Measurements from ENCODE around the gene C4orf50.

Gene C4orf50

DNA sequence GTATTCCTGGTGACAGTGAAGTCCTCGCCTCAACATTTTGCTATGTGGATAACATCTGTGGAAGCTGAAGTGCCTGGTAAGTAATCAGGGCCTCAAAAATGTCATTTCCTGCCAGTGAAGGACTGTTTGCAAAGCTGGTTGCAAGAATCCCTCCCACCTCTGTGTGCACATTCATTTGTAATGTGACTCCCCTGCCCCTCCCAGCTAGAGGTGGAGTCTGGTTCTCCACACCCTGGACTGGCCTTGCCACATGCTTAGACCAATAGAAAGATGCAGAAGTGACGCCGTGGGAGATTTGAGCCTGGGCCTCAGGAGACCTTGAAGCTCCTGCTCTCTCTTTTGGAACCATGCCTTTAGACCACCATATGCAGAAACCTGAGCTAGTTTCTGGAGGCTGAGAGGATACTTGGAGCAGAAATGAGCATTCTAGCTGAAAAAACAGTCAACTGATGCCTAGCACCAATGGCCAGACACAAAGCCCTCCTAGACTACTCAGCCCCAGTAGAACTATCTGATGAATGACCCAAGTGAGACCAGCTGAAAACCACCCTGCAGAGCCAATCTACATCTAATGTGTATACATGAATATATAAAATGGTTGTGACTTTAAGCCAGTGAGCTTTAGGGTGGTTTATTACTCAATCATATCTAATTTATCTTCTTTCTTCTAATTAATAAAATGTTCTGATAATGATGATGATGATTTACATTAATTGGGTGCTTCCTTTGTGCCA lies 77.6 kb downstream of the C4orf50 start:
- peak; percentile 91 to 96 for DNase-seq

DNA sequence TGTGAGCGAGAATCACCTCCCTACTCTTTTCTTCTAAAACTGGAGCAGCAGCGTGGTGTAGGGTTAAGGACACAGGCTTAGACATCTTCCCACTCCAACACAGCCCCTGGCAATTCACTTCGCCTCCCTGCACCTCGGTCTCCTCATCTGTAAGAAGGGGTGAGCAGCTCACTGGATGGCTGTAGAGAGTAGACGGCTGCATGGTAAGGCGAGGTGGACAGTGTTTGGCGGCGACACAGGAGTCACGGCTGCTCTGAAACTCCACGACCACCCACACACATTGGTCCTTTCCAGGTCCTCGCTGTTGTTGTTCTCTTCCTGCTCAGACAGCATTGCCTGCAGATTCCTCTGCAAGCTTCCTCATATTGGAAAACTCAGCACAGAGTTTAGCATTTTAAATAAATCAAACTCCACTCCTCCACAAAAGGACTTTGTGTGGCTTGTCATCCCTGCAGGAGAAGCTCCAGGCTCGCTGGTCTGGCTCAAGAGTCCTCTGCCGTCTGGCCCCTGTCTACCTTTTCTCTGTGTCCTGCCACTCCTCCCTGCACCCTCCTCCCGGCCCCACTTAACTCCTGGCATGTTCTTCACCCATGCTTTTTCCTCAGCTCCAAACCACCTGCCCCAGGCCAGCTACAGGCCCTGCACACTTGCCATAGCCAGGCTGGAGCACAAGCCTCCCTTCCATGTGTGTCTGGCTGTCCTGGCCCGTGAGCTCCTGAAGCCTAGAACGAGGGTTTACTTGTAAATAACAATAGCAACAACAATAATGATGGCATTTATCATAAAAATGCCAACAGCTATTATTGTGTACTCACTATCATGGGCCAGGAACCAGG lies 84.0 kb downstream of the C4orf50 start:
- DNase-seq = no peak

DNA sequence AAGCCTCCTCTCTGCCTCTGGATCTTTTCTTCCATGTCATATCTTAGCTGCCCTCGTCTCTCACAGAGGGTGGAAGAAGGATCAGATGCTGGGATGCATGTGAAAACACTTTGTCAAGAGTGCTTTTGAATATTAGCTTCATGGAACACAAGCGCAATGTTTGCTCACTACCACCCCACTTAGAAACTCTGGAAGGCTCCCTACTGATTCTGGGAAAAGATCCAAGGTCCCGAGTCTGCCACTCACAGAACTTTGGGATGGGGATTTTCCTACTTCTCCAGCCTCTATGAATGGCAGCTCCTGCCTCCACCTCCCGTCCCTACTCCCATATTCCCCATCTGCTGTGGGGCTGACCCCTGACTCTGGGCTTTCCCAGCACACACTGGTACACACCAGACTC lies 85.1 kb downstream of the C4orf50 start:
- DNase-seq = peak; percentile 28 to 74

GRCh38 chr4:5932035-5932568 lies 86.1 kb downstream of the C4orf50 start:
- peak; percentile 92 to 99 for DNase-seq

GRCh38 chr4:5931526-5931925 lies 86.7 kb downstream of the C4orf50 start:
- no peak for DNase-seq

GRCh38 chr4:5930876-5931275 lies 87.4 kb downstream of the C4orf50 start:
- no peak for DNase-seq

GRCh38 chr4:5930456-5930855 lies 87.8 kb downstream of the C4orf50 start:
- no peak for DNase-seq

GRCh38 chr4:5928844-5929420 lies 89.3 kb downstream of the C4orf50 start:
- DNase-seq = no peak

- no peak for DNase-seq
Measured at GRCh38 chr4:5928274-5928673, 90.0 kb downstream of the C4orf50 start.

GRCh38 chr4:5927747-5928146 lies 90.5 kb downstream of the C4orf50 start:
- DNase-seq = no peak

DNA sequence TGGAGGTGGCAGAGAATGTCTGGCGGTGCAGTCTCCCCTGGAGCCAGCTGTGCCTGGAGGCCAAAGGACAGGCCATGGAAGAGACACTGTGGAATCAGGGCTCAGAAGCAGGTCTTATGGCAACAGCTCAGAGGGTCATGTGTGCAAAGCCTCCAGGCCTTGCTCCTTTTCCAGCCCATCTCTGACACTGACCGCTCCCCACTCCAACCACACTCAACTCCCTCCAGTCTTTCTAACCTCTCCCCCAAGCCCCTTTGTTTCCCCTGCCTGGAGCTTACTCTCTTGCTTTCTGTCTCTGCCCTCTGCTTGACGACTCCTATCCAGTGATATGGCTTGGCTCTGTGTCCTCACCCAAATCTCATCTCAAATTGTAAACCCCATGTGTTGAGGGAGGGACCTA lies 91.1 kb downstream of the C4orf50 start:
- DNase-seq = no peak

- no peak for DNase-seq
Measured at GRCh38 chr4:5926598-5926997, 91.6 kb downstream of the C4orf50 start.

- no peak for DNase-seq
Measured at GRCh38 chr4:5925419-5926200, 92.6 kb downstream of the C4orf50 start.

DNA sequence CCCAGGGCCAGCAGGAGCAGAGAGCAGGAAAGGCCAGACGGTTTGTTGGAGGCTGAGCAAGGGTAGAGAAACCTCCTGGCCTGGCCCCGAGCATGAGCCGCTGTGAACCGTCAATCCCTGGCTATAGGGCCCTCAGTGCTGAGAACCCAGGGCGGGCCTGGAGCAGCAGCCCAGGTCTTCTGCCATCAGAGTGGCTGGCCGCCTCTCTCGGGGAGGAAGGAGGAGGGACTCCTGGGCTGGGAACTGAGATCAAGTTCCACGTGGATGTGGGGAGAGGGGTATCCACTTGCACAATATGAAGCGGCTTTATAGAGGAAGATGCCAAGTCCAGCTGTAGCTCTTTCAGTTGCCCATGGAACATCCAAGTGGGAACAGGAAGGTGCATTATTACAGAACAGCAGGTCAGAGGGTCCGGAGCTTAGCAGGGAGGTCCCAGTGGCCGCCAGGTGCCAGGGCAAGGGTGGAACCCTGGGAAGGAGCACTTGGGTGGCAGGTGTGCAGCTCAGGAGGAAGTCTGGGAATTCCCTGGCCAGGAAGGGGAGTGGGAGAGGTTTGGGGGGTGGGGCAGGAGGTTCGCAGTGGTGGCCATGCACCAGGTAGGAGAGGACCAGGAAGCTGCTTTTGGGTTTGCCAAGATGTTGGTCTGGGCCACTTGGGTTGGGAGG lies 93.6 kb downstream of the C4orf50 start:
- no peak for DNase-seq

DNA sequence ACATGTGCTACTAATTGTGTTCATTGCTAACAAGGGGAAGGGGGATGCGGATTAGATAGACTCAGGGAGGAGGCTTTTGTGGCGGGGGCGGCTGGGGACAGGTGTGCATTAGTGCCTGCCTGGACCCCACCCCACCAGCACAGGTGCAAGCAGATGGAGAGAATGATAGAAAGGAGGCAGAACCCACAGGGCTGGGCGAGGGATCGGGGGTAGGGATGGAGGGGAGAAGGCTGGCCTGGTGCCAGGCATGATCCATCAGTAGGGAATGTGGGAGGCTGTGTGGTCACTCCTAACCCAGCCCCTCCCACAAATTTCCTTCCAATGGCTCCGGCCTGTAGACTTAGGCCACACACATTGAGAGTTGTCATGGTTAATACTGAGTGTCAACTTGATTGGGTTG lies 94.9 kb downstream of the C4orf50 start:
- DNase-seq = no peak

DNA sequence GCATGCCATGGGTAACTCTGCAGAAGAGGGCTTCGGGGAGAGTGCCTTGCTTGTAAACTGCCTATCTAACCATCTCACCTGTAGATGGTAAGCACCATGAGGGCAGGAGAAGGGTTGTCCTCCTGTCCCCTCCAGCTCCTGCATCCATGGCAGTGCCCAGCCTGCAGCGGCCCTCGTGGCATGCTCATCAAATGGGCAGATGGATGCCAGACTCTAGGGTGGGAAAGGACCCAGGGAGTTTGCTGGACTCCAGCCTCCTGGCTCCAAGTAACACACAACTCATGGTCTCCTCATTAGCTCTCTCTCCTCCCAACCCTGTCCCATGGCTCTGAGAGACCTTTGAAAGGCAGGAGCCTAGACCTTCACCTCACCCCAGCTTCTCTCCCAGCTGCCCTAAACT lies 95.7 kb downstream of the C4orf50 start:
- DNase-seq = no peak

DNA sequence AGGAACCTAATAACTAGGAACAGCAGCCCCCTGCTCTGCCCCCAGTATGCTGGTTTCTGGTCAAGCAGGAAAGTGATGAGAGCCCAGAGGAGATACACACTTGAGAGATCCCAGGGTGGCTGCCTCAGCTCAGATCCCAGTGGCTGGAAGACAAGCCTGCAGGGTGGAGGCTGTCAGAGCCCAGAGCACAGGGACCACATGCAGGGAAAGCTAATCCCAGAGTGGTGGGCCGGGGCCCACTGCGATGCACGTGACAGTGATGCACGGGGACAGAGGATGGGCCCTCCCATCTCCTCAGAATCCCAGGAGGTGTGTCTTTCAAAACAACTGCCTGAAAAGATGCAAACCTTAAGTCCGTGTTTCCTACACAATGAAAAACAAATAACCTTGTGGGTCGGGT lies 96.2 kb downstream of the C4orf50 start:
- DNase-seq = no peak

DNA sequence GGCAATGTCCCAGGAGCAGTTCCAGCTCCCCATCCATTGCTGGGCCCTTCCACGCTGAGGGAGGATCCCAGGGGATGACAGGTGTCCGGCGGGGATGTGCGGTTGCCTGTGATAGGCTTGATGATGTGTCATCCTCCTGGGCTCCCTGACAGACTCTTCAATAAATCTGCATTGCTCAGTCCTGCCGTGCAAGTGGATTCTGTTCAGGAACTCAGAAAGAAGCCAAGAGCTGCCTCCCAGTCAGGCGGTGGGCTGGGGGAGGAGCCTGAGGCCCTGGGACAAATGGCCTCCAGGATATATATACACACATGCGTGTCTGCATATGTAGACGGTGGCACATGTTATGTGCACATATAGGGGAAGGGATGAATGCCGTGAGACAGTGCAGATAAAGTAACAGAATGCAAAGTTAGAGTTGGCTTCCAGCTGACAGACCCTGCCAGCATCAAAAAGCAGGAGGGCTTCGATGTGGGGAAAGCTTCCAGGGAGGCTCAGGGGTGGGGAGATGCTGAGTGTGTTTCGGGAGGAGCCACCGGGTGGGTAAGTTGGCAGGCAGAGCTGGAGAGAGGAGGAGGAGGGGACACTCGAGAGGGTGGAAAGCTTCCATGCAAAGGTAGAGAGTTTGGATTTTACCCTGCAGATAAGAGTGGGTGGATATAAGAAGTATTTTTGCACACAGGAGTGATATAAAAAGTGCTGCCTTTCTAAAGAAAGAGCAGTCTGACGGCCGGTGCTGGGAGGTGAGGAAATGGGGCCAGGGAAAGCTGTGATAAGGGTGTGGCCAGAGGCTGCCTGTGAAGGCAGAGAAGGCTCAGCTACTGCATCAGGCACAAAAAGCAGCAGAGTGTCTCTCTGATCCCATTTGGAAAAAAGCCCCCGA lies 96.9 kb downstream of the C4orf50 start:
- DNase-seq = no peak

DNA sequence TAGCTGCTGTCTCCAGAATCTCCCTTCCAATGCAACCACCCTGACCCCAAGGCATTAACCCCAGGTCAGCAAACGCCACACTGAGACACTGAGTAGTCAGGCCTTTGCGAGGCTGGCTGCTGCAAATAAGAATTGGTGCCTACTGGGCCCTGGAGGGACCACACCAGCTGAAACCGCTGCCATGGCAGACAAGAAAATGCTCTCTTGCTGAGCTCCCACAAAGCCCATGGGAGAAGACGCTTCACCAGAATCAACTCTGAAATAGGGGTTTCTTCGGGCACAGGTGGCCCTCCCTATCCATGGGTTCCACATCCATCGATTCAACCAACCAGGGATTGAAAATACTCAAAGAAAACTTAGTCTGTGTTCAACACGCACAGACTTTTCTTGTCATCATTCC lies 98.7 kb downstream of the C4orf50 start:
- DNase-seq = no peak

- no peak for DNase-seq
Measured at GRCh38 chr4:5919044-5919443, 99.2 kb downstream of the C4orf50 start.

DNA sequence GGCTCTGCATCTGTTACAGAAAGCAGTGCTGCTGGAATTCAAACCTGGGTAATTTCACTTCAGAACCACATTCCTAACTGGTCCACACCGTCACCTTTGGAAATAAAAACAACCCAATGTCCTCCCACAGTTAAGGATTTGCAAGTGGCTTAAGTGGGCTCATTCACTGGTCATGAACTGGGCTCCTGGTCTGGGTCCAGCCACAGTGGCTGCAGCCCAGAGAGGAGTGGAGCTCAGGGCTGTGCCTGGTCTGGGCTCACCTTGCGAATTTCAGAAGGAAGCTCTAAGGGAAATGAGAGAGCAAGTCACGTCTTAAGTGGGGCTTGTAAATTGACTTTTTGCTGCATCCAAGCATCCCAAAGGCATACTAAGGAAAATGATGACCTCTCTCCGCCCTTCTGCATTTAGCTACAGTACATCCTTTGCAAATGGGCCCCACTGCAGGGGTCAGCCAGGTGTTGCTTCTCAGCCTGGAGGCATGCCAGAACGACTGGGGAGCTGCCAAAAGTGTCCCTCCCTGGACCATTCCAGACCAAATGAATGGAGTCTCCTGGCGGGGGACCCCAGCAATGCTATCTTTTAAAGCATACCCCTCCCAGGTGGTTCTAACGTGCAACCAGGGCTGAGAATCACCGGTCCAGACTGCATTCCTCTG lies 99.8 kb downstream of the C4orf50 start:
- peak; percentile 52 to 82 for DNase-seq

All from NCI-H2081 (cell line).